Prostate gland (tissue), 2 donors: ENCODE results near the gene DPEP1.

Source experiments
- CTCF ChIP-seq, 4 experiments: fragments of 200-600 bp in 2 of 4; fragments of 450-650 bp in 2 of 4; sonication (generic) in 2 of 4; IDR thresholded peaks; 1 replicate in 3 of 4; 2 replicates in 1 of 4; pipeline ENCODE4 v1.5.1; 2016 to 2019; ENCODE audit warnings: antibody characterized with exemption in 4 of 4, mild to moderate bottlenecking in 2 of 4, moderate library complexity in 2 of 4
- POLR2A ChIP-seq: fragments of 450-650 bp; IDR thresholded peaks from one replicate; pipeline ENCODE4 v1.6.1; 2016; ENCODE audit warnings: antibody characterized with exemption, mild to moderate bottlenecking

DNA sequence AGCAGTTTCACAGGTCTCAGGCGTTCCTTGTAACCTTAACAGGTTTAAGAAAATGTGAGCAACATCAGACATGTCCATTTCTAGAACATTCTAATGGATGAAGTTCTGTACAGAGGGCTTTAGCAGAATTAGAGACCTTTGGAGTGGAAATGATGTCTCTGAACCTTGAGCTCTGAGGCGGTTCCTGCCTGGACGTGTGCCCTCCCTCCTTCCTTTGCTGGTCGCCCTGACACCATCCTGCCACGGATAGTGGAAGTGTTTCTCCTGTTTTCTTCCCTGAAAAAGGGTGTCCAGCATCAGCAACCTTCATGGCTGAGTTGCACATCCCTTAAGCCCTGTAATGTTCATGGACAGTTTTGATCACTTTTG lies 55.3 kb downstream of the DPEP1 start:
- no peak for TF ChIP-seq POLR2A
- no peak for TF ChIP-seq CTCF (IDR thresholded peaks at IDR 0.05)
